ENCODE data around the gene ACSS3. TPM values are rescaled to one million over a fixed set of nuclear protein-coding genes. Genes with fewer than 3 reads are reported as not detected.
"Not testable (repeated sequence)": the region's sequence is repeated elsewhere in the genome, so short reads cannot be mapped to it uniquely, and the experiment has no call there.

ACSS3 gene
- total and polyA plus RNA-seq, 2 donors (not counting 3 experiments of a cell fraction or from before 2014, with no cell fraction given), result 0.12 to 0.86 TPM

DNA sequence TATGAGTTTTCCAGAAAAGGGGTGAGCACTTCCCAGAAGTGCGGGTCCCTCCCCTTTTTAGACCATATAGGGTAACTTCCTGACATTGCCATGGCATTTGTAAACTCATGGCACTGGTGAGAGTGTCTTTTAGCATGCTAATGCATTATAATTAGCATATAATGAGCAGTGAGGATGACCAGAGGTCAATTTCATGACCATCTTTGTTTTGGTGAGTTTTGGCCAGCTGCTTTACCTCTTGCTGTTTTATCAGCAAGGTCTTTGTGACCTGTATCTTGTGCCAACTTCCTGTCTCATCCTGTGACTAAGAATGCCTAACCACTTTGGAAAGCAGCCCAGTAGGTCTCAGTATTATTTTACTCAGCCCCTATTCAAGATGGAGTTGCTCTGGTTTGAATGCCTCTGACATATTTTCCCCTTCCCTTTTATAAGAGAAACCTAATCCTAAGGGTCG lies 131.9 kb downstream of the ACSS3 start:
- intact Hi-C loops (cut with micrococcal nuclease), result loop anchor here (5.0 kb wide), 1 partner anchor 132 kb away; the partner anchor contains the start of gene ACSS3
- TF ChIP-seq JUN (IDR thresholded peaks at IDR 0.05; ENCODE audit: borderline replicate concordance, insufficient read depth, insufficient read length, low read depth), result peak; percentile 54
- peak; percentile 66 for TF ChIP-seq FOS (IDR thresholded peaks at IDR 0.05; ENCODE audit: borderline replicate concordance, insufficient read depth, low read length)
- peak; percentile 64 for TF ChIP-seq POLR2AphosphoS5 (IDR thresholded peaks at IDR 0.05; ENCODE audit: insufficient read depth, low read depth, low read length)
- peak; percentile 85 for TF ChIP-seq GATA2 (IDR thresholded peaks at IDR 0.05; ENCODE audit: insufficient read depth, insufficient read length, low read depth, low read length)
- H3K4me2 ChIP-seq (ENCODE audit: insufficient read depth, low read length); POLR2A ChIA-PET; H3K9me3 ChIP-seq (replicated peaks; ENCODE audit: control insufficient read depth, insufficient read depth, low read length); H3K36me3 ChIP-seq (ENCODE audit: control insufficient read depth in 2 of 2, extremely low read depth in 1 of 2, insufficient read depth in 2 of 2, low read length in 2 of 2); H3K9me1 ChIP-seq (replicated peaks; ENCODE audit: control insufficient read depth, extremely low read depth, insufficient read depth, low read length); H3K79me2 ChIP-seq (ENCODE audit: control insufficient read depth, insufficient read depth, low read length); FAIRE-seq; H2AFZ ChIP-seq (ENCODE audit: low read depth, low read length); H3K9ac ChIP-seq (replicated peaks; ENCODE audit: extremely low read depth, insufficient read depth, low read length); dilution Hi-C loops (cut with MboI; ENCODE audit: extremely low pct_ligation_motif_present, low sequenced_read_pairs); H3K27ac ChIP-seq (ENCODE audit: insufficient read depth, low read depth, low read length); BruUV-seq (replicated peaks); H3K4me3 ChIP-seq (replicated peaks in 1 of 3; ENCODE audit: insufficient read depth in 1 of 3, low read depth in 1 of 3, low read length in 3 of 3); H4K20me1 ChIP-seq (replicated peaks; ENCODE audit: control insufficient read depth, extremely low read depth, insufficient read depth, low read length); H3K27me3 ChIP-seq (ENCODE audit: control insufficient read depth in 2 of 2, insufficient read depth in 2 of 2, low read length in 2 of 2): not testable (repeated sequence)
- H3K4me1 ChIP-seq (ENCODE audit: control insufficient read depth, extremely low read depth, insufficient read depth, low read length), result peaks cover 23% of the 10 kb centered on the region
- peak; percentile 68 for DNase-seq (ENCODE audit: low read depth, low spot score)
- CTCF ChIA-PET, result interaction anchor here (1.6 kb wide), 1 partner anchor 48 kb away, joined by 8 read pairs; no protein-coding TSS in a partner anchor

DNA sequence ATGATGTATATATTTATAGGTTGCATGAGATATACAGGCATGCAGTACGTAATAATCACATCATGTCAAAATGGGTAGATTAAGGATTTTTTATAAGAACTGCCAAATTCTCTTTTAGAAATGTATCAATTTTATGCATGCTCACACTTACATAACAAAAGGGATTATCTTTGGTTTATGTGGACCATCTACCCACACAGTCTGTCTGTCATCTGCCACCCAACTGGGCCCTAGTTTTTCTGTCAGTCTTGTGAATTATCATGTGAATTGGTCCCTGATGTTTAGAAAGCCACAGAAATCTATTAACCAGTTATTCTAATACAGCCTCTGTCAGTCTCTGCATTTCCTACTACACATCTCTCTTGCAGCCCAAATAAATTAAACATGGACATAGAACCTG lies 133.4 kb downstream of the ACSS3 start:
- H3K79me2 ChIP-seq (ENCODE audit: control insufficient read depth, insufficient read depth, low read length), result no peaks in the 10 kb centered on the region
- TF ChIP-seq POLR2A (IDR thresholded peaks at IDR 0.05; ENCODE audit: low read depth, low read length) (no peak), EZH2 (IDR thresholded peaks at IDR 0.05; ENCODE audit: borderline replicate concordance, low read depth, low read length, severe bottlenecking) (no peak), JUN (IDR thresholded peaks at IDR 0.05; ENCODE audit: borderline replicate concordance, insufficient read depth, insufficient read length, low read depth) (no peak), FOS (IDR thresholded peaks at IDR 0.05; ENCODE audit: borderline replicate concordance, insufficient read depth, low read length) (no peak), MYC (IDR thresholded peaks at IDR 0.05; ENCODE audit: low read depth, low read length) (no peak), POLR2AphosphoS5 (IDR thresholded peaks at IDR 0.05; ENCODE audit: insufficient read depth, low read depth, low read length) (no peak)
- TF ChIP-seq, protein P1, sequence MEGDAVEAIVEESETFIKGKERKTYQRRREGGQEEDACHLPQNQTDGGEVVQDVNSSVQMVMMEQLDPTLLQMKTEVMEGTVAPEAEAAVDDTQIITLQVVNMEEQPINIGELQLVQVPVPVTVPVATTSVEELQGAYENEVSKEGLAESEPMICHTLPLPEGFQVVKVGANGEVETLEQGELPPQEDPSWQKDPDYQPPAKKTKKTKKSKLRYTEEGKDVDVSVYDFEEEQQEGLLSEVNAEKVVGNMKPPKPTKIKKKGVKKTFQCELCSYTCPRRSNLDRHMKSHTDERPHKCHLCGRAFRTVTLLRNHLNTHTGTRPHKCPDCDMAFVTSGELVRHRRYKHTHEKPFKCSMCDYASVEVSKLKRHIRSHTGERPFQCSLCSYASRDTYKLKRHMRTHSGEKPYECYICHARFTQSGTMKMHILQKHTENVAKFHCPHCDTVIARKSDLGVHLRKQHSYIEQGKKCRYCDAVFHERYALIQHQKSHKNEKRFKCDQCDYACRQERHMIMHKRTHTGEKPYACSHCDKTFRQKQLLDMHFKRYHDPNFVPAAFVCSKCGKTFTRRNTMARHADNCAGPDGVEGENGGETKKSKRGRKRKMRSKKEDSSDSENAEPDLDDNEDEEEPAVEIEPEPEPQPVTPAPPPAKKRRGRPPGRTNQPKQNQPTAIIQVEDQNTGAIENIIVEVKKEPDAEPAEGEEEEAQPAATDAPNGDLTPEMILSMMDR (IDR thresholded peaks at IDR 0.05; ENCODE audit: extremely low read depth in 1 of 2, insufficient read depth in 1 of 2, low read depth in 1 of 2, low read length in 2 of 2), result no peak
- TF ChIP-seq, protein P2, sequence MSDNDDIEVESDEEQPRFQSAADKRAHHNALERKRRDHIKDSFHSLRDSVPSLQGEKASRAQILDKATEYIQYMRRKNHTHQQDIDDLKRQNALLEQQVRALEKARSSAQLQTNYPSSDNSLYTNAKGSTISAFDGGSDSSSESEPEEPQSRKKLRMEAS (IDR thresholded peaks at IDR 0.05; ENCODE audit: insufficient read depth, insufficient read length), result no peak
- H3K27ac ChIP-seq (ENCODE audit: insufficient read depth, low read depth, low read length), result no peak overlapping the region
- ChIA-PET POLR2A (no interaction called here), CTCF (no interaction called here)
- no peaks in the 10 kb centered on the region for H3K9me1 ChIP-seq (replicated peaks; ENCODE audit: control insufficient read depth, extremely low read depth, insufficient read depth, low read length)
- no peaks in the 10 kb centered on the region for H3K9me3 ChIP-seq (replicated peaks; ENCODE audit: control insufficient read depth, insufficient read depth, low read length)
- BruUV-seq (replicated peaks), result no TSS peak
- intact Hi-C loops (cut with micrococcal nuclease) (loop anchor here (5.0 kb wide), 1 partner anchor 134 kb away; the partner anchor contains the start of gene ACSS3), dilution Hi-C loops (cut with MboI; ENCODE audit: extremely low pct_ligation_motif_present, low sequenced_read_pairs) (no loop called here)
- no peaks in the 10 kb centered on the region for H3K27me3 ChIP-seq (ENCODE audit: control insufficient read depth in 2 of 2, insufficient read depth in 2 of 2, low read length in 2 of 2)
- no peak for DNase-seq (ENCODE audit: low read depth, low spot score)
- no peak overlapping the region for H2AFZ ChIP-seq (ENCODE audit: low read depth, low read length)
- H3K9ac ChIP-seq (replicated peaks; ENCODE audit: extremely low read depth, insufficient read depth, low read length), result no peak overlapping the region
- no peak overlapping the region for H3K4me2 ChIP-seq (ENCODE audit: insufficient read depth, low read length)
- no peak for FAIRE-seq
- H4K20me1 ChIP-seq (replicated peaks; ENCODE audit: control insufficient read depth, extremely low read depth, insufficient read depth, low read length), result no peaks in the 10 kb centered on the region
- H3K4me1 ChIP-seq (ENCODE audit: control insufficient read depth, extremely low read depth, insufficient read depth, low read length), result peaks cover 23% of the 10 kb centered on the region
- H3K4me3 ChIP-seq (replicated peaks in 1 of 3; ENCODE audit: insufficient read depth in 1 of 3, low read depth in 1 of 3, low read length in 3 of 3), result no peak overlapping the region
- no peaks in the 10 kb centered on the region for H3K36me3 ChIP-seq (ENCODE audit: control insufficient read depth in 2 of 2, extremely low read depth in 1 of 2, insufficient read depth in 2 of 2, low read length in 2 of 2)

All from endothelial cell of umbilical vein (primary cell).